Prostate gland (tissue), 2 donors: ENCODE data around the gene PDSS2.

ENCODE experiments used
- CTCF ChIP-seq, 4 experiments: fragments of 200-600 bp in 2 of 4; fragments of 450-650 bp in 2 of 4; sonication (generic) in 2 of 4; IDR thresholded peaks; 1 replicate in 3 of 4; 2 replicates in 1 of 4; pipeline ENCODE4 v1.5.1; 2016 to 2019; ENCODE audit warnings: antibody characterized with exemption in 4 of 4, mild to moderate bottlenecking in 2 of 4, moderate library complexity in 2 of 4
- POLR2A ChIP-seq: fragments of 450-650 bp; IDR thresholded peaks from one replicate; pipeline ENCODE4 v1.6.1; 2016; ENCODE audit warnings: antibody characterized with exemption, mild to moderate bottlenecking

DNA sequence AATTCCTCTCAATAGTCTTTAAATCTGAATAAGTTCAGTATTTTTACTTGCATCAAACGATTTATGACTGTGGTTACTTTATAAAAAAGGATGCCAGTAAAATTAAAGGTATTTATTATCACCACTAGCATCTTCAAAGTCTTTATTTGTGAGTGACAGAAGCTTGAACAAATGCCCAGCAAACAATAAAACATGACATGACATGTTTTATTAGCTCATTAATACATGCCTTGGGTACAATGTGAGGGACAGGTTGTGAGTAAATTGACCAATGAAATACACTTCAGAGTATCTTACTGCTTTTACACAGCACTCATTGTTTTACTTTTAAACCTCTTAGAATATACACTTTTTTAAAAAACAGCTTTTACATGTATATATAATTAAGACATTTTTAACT is 230.6 kb downstream of the PDSS2 start:
- TF ChIP-seq CTCF (IDR thresholded peaks at IDR 0.05) (no peak), POLR2A (no peak)
